HG03108 (cell line): ENCODE data around the gene SH3D21.

Experiments used
- ATAC-seq: cut with Tn5 transposase; IDR thresholded peaks from one replicate; pipeline ENCODE4 v1.9.1; 2021; ENCODE audit warnings: moderate library complexity; ENCODE audit not compliant: unreplicated experiment

Gene SH3D21

GRCh38 chr1:36306210-36306901 lies at the start of gene SH3D21:
Gene SH3D21 (plus strand): TSS chr1:36306368. CDS start chr1:36306421, 53 bp downstream.
- peak; percentile 26 for ATAC-seq

- ATAC-seq: no peak
Observed at GRCh38 chr1:36256558-36257374, 49.4 kb upstream of the SH3D21 start.

GRCh38 chr1:36257375-36257767 lies 48.8 kb upstream of the SH3D21 start:
- ATAC-seq: no peak

DNA sequence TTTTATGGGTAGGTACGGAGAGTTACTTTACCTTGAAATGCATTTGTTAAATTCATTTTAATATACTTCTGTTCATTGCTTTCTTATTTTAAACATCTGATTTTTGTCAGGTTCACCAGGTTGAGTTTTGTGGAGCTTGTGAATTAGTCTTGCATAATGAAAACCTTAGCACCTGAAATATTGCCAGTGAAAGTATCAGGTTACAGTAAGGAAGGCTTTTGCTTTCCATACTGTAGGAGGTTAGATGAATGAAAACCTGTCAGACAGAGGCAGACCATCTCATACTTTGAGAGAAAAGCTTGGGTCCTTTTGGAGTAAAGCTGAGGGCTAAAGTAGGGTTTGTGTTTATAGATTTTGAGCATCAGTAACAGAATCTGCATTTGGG lies 47.2 kb upstream of the SH3D21 start:
- no peak for ATAC-seq

DNA sequence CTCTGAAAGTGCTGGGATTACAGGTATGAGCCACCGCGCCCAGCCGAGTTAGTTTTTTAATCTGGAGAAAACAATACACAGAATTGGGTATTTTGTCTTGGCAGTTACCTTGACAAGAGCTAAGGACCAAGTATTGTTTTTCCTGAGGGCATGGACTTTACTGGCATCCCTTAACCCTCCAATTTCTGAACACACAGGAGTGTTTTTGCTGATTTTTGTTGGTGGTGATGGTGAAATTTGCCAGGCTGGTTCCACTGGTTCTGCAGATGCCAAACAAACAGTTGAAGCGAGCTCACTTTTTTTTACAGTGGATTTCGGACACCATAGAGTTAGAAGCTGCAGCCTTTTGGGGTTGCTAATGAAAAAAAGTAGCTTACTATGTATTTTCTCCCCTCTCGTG lies 37.2 kb upstream of the SH3D21 start:
- ATAC-seq: no peak

DNA sequence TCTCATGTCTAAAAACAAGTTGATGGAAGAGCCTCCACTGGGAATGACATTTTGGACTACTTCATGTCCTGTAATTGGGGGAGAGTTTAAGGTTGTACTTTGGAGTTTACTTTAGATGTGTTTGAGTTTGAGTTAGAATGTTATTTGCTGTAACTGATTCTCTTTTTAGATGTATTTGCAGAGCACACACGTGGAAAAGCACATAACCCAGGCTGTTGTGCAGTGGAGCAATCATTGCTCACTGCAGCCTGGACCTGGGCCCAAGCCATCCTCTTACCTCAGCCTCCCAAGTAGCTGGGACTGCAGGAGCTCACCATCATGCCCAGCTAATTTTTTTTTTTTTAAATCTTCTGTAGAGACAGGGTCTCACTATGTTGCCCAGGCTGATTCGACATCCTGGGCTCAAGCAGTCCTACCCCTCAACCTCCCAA lies 36.7 kb upstream of the SH3D21 start:
- no peak for ATAC-seq

GRCh38 chr1:36273024-36273423 lies 33.1 kb upstream of the SH3D21 start:
- ATAC-seq: no peak

DNA sequence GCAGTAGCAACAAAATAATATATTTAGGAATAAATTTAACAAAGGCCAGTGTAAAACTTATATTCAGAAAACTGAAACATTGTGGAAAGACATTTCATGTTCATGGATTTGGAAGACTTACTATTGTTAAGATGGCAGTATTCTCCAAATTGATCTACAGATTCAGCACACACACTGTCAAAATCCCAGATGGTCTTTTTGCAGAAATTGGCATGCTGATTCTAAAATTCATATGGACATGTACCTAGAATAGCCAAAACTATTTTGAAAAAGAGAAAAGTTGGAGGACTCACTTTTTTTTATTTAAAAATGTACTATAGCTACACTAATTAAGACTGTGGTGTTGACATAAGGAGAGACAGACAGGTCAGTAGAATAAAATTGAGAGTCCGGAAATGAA lies 32.0 kb upstream of the SH3D21 start:
- no peak for ATAC-seq

DNA sequence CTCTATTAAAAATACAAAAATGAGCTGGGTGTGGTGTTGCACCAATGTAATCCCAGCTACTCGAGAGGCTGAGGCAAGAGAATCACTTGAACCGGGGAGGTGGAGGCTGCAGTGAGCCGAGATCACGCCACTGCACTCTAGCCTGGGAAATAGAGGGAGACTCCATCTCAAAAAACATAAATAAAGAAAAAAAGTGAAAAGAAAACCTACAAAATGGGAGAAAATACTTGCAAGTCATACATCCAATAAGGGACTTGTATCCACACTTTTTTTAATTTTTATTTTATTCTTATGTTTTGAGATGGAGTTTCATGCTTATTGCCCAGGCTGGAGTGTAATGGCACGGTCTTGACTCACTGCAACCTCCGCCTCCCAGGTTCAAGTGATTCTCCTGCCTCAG lies 29.5 kb upstream of the SH3D21 start:
- no peak for ATAC-seq

DNA sequence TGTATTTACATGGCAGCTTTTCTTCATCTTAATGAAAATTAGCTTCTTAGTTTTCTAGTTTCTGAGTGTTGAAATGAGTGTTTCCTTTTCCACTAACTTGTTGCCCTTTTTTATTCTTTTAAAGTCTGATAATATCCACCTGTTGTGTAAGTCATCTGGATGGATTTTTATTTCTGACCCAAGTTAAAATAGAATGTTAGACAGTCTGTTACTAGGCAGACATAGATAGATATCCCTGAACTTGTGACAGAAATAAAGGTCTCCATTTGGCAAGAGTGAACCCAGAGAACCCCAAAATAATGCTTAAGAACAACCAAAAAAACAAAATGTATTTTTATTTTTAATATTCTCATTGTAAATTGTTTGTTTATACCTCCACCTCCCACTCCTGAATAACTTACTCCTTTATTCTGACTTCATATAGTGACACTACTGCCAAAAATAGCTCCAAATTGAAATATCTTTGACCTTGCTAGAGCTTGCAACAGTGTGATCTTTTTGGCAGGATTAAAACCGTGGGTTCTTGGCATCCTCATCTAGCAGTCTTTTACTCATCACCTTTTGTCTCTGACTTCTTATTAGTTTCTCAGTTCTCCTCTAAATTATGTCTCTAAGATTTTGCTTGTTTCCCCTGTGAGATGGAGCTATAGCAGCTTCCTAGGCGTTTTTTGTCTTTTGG lies 26.9 kb upstream of the SH3D21 start:
- no peak for ATAC-seq

DNA sequence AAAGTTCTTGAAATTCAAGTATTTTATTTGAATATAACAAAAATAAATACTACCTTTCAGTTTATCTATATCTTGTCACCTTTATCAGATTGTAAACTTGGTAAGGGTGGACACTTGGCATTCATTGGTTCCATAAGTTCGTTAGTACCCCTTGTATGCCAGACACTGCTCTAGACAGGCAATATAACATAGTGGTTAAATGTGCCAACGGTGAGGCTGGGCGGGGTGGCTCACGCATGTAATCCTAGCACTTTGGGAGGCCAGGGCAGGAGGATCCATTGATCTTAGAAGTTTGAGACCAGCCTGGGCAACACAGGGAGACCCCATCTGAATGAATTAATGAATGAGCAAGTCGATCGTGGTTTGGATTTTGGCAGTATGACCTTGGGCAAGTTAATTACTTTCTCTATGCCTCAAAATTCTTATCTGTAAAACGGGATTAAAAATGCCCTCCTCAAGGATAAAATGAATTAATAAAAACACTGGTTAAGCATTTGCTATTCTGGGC lies 26.3 kb upstream of the SH3D21 start:
- ATAC-seq: no peak

DNA sequence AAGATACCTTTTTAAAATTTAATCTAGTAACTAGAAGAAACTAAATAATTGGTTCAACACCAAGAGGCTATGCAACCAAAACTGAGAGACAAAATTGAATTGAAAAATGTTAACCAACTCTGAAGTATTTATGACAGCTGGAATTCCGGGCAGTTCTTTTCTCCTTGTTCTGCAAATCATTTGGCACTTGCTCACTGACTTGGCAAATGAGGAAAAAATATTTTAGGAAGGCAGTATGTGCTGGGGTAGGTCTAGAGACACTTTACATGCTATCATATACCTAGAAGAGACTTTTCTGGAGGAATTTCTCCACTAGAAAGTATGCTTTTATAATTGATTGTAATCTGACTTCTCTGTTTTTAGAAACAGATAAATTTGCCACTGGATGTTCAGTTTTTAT lies 22.1 kb upstream of the SH3D21 start:
- no peak for ATAC-seq

- ATAC-seq: no peak
Observed at GRCh38 chr1:36284517-36284916, 21.7 kb upstream of the SH3D21 start.

DNA sequence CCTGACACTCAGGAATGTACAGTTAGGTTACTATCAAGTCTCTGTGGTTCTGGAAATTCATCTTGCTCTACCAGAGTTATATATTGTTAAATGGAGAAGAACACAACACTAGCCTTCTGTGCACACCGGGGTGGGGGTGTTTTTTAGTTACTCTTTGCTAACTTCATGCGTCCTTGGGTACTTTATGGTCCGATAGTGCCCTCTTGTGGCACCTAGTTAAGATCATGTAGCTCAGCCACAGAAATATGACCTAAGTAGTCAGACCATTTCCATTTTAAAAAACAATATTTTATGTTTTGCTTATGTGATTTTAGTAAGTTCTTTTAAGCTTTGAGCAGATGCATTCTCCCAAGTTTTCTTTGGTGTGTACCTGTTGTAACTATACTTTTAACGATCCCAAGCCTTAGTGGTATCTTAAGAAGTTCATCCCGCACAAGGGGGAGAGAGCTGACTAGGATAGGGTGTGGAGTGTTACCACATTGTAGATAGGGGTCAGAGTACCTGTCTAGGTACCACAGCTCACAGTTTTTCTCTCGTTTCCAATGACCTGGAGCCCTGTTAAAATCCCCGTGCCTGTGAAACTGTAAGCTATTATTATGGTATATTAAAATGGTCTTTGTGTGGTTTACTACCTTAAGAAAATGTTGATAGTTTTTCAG lies 20.6 kb upstream of the SH3D21 start:
- ATAC-seq: no peak

DNA sequence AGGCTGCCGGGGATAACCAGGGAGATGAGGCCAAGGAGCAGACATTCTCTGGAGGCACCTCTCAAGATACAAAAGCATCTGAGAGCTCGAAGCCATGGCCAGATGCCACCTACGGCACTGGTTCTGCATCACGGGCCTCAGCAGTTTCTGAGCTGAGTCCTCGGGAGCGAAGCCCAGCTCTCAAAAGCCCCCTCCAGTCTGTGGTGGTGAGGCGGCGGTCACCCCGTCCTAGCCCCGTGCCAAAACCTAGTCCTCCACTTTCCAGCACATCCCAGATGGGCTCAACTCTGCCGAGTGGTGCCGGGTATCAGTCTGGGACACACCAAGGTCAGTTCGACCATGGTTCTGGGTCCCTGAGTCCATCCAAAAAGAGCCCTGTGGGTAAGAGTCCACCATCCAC lies 19.4 kb upstream of the SH3D21 start:
- no peak for ATAC-seq

- no peak for ATAC-seq
Observed at GRCh38 chr1:36287595-36287994, 18.6 kb upstream of the SH3D21 start.

GRCh38 chr1:36295390-36295789 lies 10.8 kb upstream of the SH3D21 start:
- ATAC-seq: no peak

- no peak for ATAC-seq
Observed at GRCh38 chr1:36297062-36297461, 9.1 kb upstream of the SH3D21 start.

- no peak for ATAC-seq
Observed at GRCh38 chr1:36298640-36299039, 7.5 kb upstream of the SH3D21 start.

GRCh38 chr1:36300526-36300925 lies 5.6 kb upstream of the SH3D21 start:
- ATAC-seq: no peak

- ATAC-seq: no peak
Observed at GRCh38 chr1:36301220-36301619, 4.9 kb upstream of the SH3D21 start.
